HepG2 (cell line): Measurements from ENCODE around the gene MAPK12. TPM values are rescaled to one million over a fixed set of nuclear protein-coding genes. Genes with fewer than 3 reads are reported as not detected.

Experiments
- ATAC-seq: fragments of 200-7000 bp; cut with Tn5 transposase; 3 replicates; pipeline ENCODE4 v1.9.1; 2020; ENCODE audit warnings: mild to moderate bottlenecking, moderate library complexity
- BruUV-seq: library from RNA; stranded (reverse); fragments of 400-500 nt; replicated peaks from 2 replicates; lab custom pipeline; 2021; lab: Mats Ljungman, UMichigan
- CTCF ChIA-PET: fragments of 300-600 bp; formaldehyde crosslinking; extraction: SDS; loops from one replicate; lab custom pipeline; 2021; ENCODE audit warnings: low total read pairs, inconsistent platforms, low intra/inter-chr PET ratio; lab: Yijun Ruan, JAX
- POLR2A ChIA-PET: fragments of 350-600 bp; sonication (Branson Sonifier 250); formaldehyde crosslinking; loops from one replicate; lab custom pipeline; 2020; ENCODE audit warnings: antibody characterized with exemption, inconsistent platforms; lab: Yijun Ruan, JAX
- DNase-seq: peaks from one replicate; pipeline ENCODE4 v3.0.0-alpha.2; 2015; ENCODE audit warnings: low spot score
- FAIRE-seq: peaks from 3 replicates; lab custom pipeline; 2011; peaks lifted over from hg19 to GRCh38; lab: Jason Lieb, UNC
- H2AFZ ChIP-seq: one replicate; pipeline ENCODE4 v1.6.1; 2011; ENCODE audit warnings: low read length, inconsistent platforms
- H3K27ac ChIP-seq: fragments of 300-600 bp; 3 replicates; pipeline ENCODE4 v1.8.0; 2011; ENCODE audit warnings: mixed run types, mild to moderate bottlenecking, mixed read lengths, low read length, inconsistent platforms; ENCODE audit not compliant: insufficient read depth; ENCODE audit errors: extremely low read length
- H3K27me3 ChIP-seq, 2 experiments: fragments of 200-600 bp in 1 of 2; 2 replicates in 1 of 2; 3 replicates in 1 of 2; pipeline versions ENCODE4 v1.6.0 to v1.8.0; 2011; ENCODE audit warnings: low read length in 2 of 2, mild to moderate bottlenecking in 2 of 2, moderate library complexity in 2 of 2, inconsistent platforms in 1 of 2; ENCODE audit not compliant: insufficient read depth in 2 of 2, control insufficient read depth in 1 of 2
- H3K36me3 ChIP-seq, 2 experiments: fragments of 200-600 bp in 1 of 2; replicated peaks in 1 of 2; 2 replicates in 1 of 2; 3 replicates in 1 of 2; pipeline versions ENCODE4 v1.5.1 to v1.8.0; 2011; ENCODE audit warnings: low read length in 2 of 2, inconsistent platforms in 1 of 2; ENCODE audit not compliant: insufficient read depth in 2 of 2, control insufficient read depth in 1 of 2
- H3K4me1 ChIP-seq: 2 replicates; pipeline ENCODE4 v1.5.1; 2012; ENCODE audit warnings: low read length, inconsistent platforms; ENCODE audit not compliant: insufficient read depth
- H3K4me2 ChIP-seq: 2 replicates; pipeline ENCODE4 v1.6.0; 2011; ENCODE audit warnings: low read depth, low read length, inconsistent platforms
- H3K4me3 ChIP-seq, 3 experiments: fragments of 200-600 bp in 1 of 3; sonication (generic), shearing (Covaris generic) in 1 of 3; replicated peaks in 1 of 3; 2 replicates each; pipeline ENCODE4 v1.5.1; 2011 to 2016; ENCODE audit warnings: low read length in 3 of 3, inconsistent platforms in 2 of 3, low read depth in 2 of 3, mild to moderate bottlenecking in 2 of 3, control low read depth in 1 of 3, mixed read lengths in 1 of 3; ENCODE audit not compliant: insufficient read depth in 1 of 3
- H3K79me2 ChIP-seq: one replicate; pipeline ENCODE4 v1.6.1; 2011; ENCODE audit warnings: low read length, inconsistent platforms; ENCODE audit not compliant: insufficient read depth
- H3K9ac ChIP-seq: 2 replicates; pipeline ENCODE4 v1.6.0; 2011; ENCODE audit warnings: mild to moderate bottlenecking, low read depth, low read length, inconsistent platforms; ENCODE audit not compliant: insufficient read depth
- H3K9me3 ChIP-seq: 2 replicates; pipeline ENCODE4 v1.5.1; 2012; ENCODE audit warnings: mild to moderate bottlenecking, low read length
- H4K20me1 ChIP-seq: 2 replicates; pipeline ENCODE4 v1.6.0; 2011; ENCODE audit warnings: inconsistent platforms, mild to moderate bottlenecking, low read length, moderate library complexity; ENCODE audit not compliant: insufficient read depth
- GABPB1 ChIP-seq: IDR thresholded peaks from 2 replicates; pipeline ENCODE4 v1.6.1; 2016; ENCODE audit warnings: mild to moderate bottlenecking, missing genetic modification reagents, moderate library complexity, missing compliant biosample characterization
- HMGA1 ChIP-seq: sonication (generic); formaldehyde crosslinking; conservative IDR thresholded peaks from 2 replicates; pipeline ENCODE4 v1.4.0; 2020; ENCODE audit warnings: missing genetic modification reagents
- MLLT10 ChIP-seq: sonication (generic); formaldehyde crosslinking; IDR thresholded peaks from 2 replicates; pipeline ENCODE4 v1.4.0; 2020; ENCODE audit warnings: missing genetic modification reagents
- RARA ChIP-seq: IDR thresholded peaks from 2 replicates; pipeline ENCODE4 v1.6.1; 2016; ENCODE audit warnings: missing genetic modification reagents, missing compliant biosample characterization
- RFX5 ChIP-seq: IDR thresholded peaks from 2 replicates; pipeline ENCODE4 v1.6.1; 2011; ENCODE audit warnings: low read depth, low read length, improper control_type of control experiment
- SMYD3 ChIP-seq: sonication (generic); formaldehyde crosslinking; IDR thresholded peaks from 2 replicates; pipeline ENCODE4 v1.8.1; 2023; ENCODE audit warnings: mild to moderate bottlenecking, missing genetic modification reagents
- TCF12 ChIP-seq, 2 experiments: fragments of 450-650 bp in 1 of 2; sonication (generic) in 1 of 2; formaldehyde crosslinking in 1 of 2; IDR thresholded peaks; 2 replicates each; pipeline versions ENCODE4 v1.6.1 to v1.8.0; 2017 to 2022; ENCODE audit warnings: antibody characterized with exemption in 1 of 2, mild to moderate bottlenecking in 1 of 2, missing genetic modification reagents in 1 of 2, moderate library complexity in 1 of 2
- ZBTB1 ChIP-seq: sonication (generic); formaldehyde crosslinking; IDR thresholded peaks from 2 replicates; pipeline ENCODE4 v1.4.0; 2020; ENCODE audit warnings: missing genetic modification reagents, borderline replicate concordance
- ZFP41 ChIP-seq: sonication (generic); formaldehyde crosslinking; IDR thresholded peaks from 2 replicates; pipeline ENCODE4 v1.4.0; 2020; ENCODE audit warnings: mild to moderate bottlenecking, missing genetic modification reagents, borderline replicate concordance
- ZNF263 ChIP-seq: sonication (generic); formaldehyde crosslinking; IDR thresholded peaks from 2 replicates; pipeline ENCODE4 v1.4.0; 2020; ENCODE audit warnings: missing genetic modification reagents
- ZNF510 ChIP-seq: sonication (generic); formaldehyde crosslinking; IDR thresholded peaks from 2 replicates; pipeline ENCODE4 v1.4.0; 2020; ENCODE audit warnings: low read depth, mild to moderate bottlenecking, missing genetic modification reagents
- ZNF772 ChIP-seq: sonication (generic); formaldehyde crosslinking; IDR thresholded peaks from 2 replicates; pipeline ENCODE4 v1.5.0; 2020; ENCODE audit warnings: mild to moderate bottlenecking, missing genetic modification reagents
- ZSCAN30 ChIP-seq: sonication (generic); formaldehyde crosslinking; IDR thresholded peaks from 2 replicates; pipeline ENCODE4 v1.5.0; 2020; ENCODE audit warnings: mild to moderate bottlenecking, missing genetic modification reagents
- WGBS: methylation state at CpG from one replicate; pipeline ENCODE4 v1.1.6; 2017; ENCODE audit warnings: low lambda C conversion rate; 5-methylcytosine and 5-hydroxymethylcytosine counted together
- in situ Hi-C: cut with HindIII; loops from 2 replicates; pipeline ENCODE4 v1.10.0; 2017; ENCODE audit warnings: low pct_unique_long_range_greater_than_20kb; ENCODE audit not compliant: extremely low pct_ligation_motif_present
- intact Hi-C: fragments of 100-400 bp; cut with micrococcal nuclease; formaldehyde crosslinking; loops from one replicate; pipeline ENCODE4 v1.10.0; 2022; ENCODE audit not compliant: unreplicated experiment
- polyA plus RNA-seq, 8 experiments: library from polyadenylated mRNA; depleted of rRNA in 3 of 8; stranded (reverse) in 7 of 8; unstranded in 1 of 8; fragments of >200 nt; fragmentation: Illumina TruSeq in 4 of 8; extraction: Trizol in 4 of 8; gene quantifications; 2 replicates each; pipeline versions ENCODE4 v1.2.1 to v1.2.3, GENCODE V29; 2011 to 2016; ENCODE audit warnings: low read depth in 4 of 8, missing spikeins in 1 of 8, mixed read lengths in 1 of 8; ENCODE audit not compliant: insufficient read depth in 1 of 8
- total RNA-seq, 5 experiments: library from RNA; depleted of rRNA; stranded (reverse); fragments of >200 nt; fragmentation: Illumina TruSeq; extraction: Trizol; gene quantifications; 2 replicates each; pipeline ENCODE4 v1.2.3, GENCODE V29; 2016; ENCODE audit warnings: low read depth in 1 of 5
- TF ChIP-seq, protein P1 (sequence below): sonication (generic); formaldehyde crosslinking; IDR thresholded peaks from 2 replicates; pipeline ENCODE4 v1.4.0; 2020; ENCODE audit warnings: mild to moderate bottlenecking, missing genetic modification reagents, borderline replicate concordance
- TF ChIP-seq, protein P2 (sequence below): IDR thresholded peaks from 2 replicates; pipeline ENCODE4 v1.6.1; 2016; ENCODE audit warnings: missing compliant biosample characterization, missing genetic modification reagents, borderline replicate concordance
- TF ChIP-seq, protein P3 (sequence below): sonication (generic); IDR thresholded peaks from 2 replicates; pipeline ENCODE4 v1.6.1; 2016; ENCODE audit warnings: low read depth, borderline replicate concordance

MAPK12 gene
- total and polyA plus RNA-seq, 2 of the 13 experiments (the other 11 are each of a cell fraction or from before 2014, with no cell fraction given), result 22.2 to 23.3 TPM

GRCh38 chr22:50225200-50225969 lies 36.1 kb downstream of the MAPK12 start:
- H3K27ac ChIP-seq, result no peak overlapping the region
- 87% methylated on average over 14 of the region's 24 CpGs for WGBS
- no peak for FAIRE-seq
- peaks cover 20 to 48% of the 10 kb centered on the region in 2 experiments; a peak in 4 of 5 replicates for H3K36me3 ChIP-seq
- H3K4me1 ChIP-seq, result peaks cover 11% of the 10 kb centered on the region
- peak; percentile 44 for DNase-seq
- no peaks in the 10 kb centered on the region for H3K79me2 ChIP-seq
- BruUV-seq, result no TSS peak
- H3K27me3 ChIP-seq, result no peaks in the 10 kb centered on the region
- H3K4me3 ChIP-seq, result no peak overlapping the region
- ATAC-seq, result peak; percentile 42
- peak overlapping the region; percentile 12; the same call in 1 of the 2 replicates for H3K4me2 ChIP-seq
- in situ Hi-C loops (no loop called here), intact Hi-C loops (no loop called here)
- H3K9ac ChIP-seq, result no peak overlapping the region
- H4K20me1 ChIP-seq, result no peaks in the 10 kb centered on the region
- H3K9me3 ChIP-seq, result no peaks in the 10 kb centered on the region
- ChIA-PET CTCF (no interaction called here), POLR2A (interaction anchor here (0.6 kb wide), 1 partner anchor 26 kb away, joined by 4 read pairs; no protein-coding TSS in a partner anchor)
- no peak overlapping the region for H2AFZ ChIP-seq
- TF ChIP-seq RARA (peak; percentile 46), GABPB1 (CRISPR knock-in tag) (peak; percentile 16; the same call in 1 of the 2 replicates), ZBTB1 (CRISPR knock-in tag) (no peak), TCF12 (IDR thresholded peaks at IDR 0.05) (no peak), TCF12 (CRISPR knock-in tag; IDR thresholded peaks at IDR 0.05) (no peak), ZFP41 (CRISPR knock-in tag) (no peak), HMGA1 (CRISPR knock-in tag) (no peak), ZNF263 (CRISPR knock-in tag) (no peak), ZNF772 (no peak), ZSCAN30 (CRISPR knock-in tag) (no peak), RFX5 (no peak), MLLT10 (CRISPR knock-in tag) (no peak), SMYD3 (CRISPR knock-in tag) (no peak), ZNF510 (CRISPR knock-in tag) (no peak)
- TF ChIP-seq, protein P1, sequence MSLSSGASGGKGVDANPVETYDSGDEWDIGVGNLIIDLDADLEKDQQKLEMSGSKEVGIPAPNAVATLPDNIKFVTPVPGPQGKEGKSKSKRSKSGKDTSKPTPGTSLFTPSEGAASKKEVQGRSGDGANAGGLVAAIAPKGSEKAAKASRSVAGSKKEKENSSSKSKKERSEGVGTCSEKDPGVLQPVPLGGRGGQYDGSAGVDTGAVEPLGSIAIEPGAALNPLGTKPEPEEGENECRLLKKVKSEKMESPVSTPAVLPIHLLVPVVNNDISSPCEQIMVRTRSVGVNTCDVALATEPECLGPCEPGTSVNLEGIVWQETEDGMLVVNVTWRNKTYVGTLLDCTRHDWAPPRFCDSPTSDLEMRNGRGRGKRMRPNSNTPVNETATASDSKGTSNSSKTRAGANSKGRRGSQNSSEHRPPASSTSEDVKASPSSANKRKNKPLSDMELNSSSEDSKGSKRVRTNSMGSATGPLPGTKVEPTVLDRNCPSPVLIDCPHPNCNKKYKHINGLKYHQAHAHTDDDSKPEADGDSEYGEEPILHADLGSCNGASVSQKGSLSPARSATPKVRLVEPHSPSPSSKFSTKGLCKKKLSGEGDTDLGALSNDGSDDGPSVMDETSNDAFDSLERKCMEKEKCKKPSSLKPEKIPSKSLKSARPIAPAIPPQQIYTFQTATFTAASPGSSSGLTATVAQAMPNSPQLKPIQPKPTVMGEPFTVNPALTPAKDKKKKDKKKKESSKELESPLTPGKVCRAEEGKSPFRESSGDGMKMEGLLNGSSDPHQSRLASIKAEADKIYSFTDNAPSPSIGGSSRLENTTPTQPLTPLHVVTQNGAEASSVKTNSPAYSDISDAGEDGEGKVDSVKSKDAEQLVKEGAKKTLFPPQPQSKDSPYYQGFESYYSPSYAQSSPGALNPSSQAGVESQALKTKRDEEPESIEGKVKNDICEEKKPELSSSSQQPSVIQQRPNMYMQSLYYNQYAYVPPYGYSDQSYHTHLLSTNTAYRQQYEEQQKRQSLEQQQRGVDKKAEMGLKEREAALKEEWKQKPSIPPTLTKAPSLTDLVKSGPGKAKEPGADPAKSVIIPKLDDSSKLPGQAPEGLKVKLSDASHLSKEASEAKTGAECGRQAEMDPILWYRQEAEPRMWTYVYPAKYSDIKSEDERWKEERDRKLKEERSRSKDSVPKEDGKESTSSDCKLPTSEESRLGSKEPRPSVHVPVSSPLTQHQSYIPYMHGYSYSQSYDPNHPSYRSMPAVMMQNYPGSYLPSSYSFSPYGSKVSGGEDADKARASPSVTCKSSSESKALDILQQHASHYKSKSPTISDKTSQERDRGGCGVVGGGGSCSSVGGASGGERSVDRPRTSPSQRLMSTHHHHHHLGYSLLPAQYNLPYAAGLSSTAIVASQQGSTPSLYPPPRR (CRISPR knock-in tag), result no peak
- TF ChIP-seq, protein P2, sequence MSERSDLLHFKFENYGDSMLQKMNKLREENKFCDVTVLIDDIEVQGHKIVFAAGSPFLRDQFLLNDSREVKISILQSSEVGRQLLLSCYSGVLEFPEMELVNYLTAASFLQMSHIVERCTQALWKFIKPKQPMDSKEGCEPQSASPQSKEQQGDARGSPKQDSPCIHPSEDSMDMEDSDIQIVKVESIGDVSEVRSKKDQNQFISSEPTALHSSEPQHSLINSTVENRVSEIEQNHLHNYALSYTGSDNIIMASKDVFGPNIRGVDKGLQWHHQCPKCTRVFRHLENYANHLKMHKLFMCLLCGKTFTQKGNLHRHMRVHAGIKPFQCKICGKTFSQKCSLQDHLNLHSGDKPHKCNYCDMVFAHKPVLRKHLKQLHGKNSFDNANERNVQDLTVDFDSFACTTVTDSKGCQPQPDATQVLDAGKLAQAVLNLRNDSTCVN (CRISPR knock-in tag), result no peak
- TF ChIP-seq, protein P3, sequence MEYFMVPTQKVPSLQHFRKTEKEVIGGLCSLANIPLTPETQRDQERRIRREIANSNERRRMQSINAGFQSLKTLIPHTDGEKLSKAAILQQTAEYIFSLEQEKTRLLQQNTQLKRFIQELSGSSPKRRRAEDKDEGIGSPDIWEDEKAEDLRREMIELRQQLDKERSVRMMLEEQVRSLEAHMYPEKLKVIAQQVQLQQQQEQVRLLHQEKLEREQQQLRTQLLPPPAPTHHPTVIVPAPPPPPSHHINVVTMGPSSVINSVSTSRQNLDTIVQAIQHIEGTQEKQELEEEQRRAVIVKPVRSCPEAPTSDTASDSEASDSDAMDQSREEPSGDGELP, result peak; percentile 87; the same call in 1 of the 2 replicates
